Calu3 (cell line): ENCODE results near the gene EIF3J. TPM values are rescaled to one million over a fixed set of nuclear protein-coding genes. Genes with fewer than 3 reads are reported as not detected.
"Not testable (repeated sequence)": the region's sequence is repeated elsewhere in the genome, so short reads cannot be mapped to it uniquely, and the experiment has no call there.

Experiments used
- BruUV-seq: library from RNA; stranded (reverse); fragments of 400-500 nt; replicated peaks from 2 replicates; lab custom pipeline; 2021; lab: Mats Ljungman, UMichigan
- CTCF ChIA-PET: fragments of 300-600 bp; sonication (Branson Sonifier 250); formaldehyde crosslinking; loops from one replicate; lab custom pipeline; 2022; ENCODE audit warnings: antibody characterized with exemption; lab: Charles Lee
- DNase-seq: peaks from one replicate; pipeline ENCODE4 v3.0.0; 2022
- H3K27ac Mint-ChIP-seq: one replicate; pipeline ENCODE4 v1.8.0; 2022; ENCODE audit warnings: mixed read lengths; ENCODE audit not compliant: unreplicated experiment
- H3K27me3 Mint-ChIP-seq: one replicate; pipeline ENCODE4 v1.8.0; 2022; ENCODE audit warnings: mixed read lengths; ENCODE audit not compliant: unreplicated experiment
- H3K36me3 Mint-ChIP-seq: one replicate; pipeline ENCODE4 v1.8.0; 2022; ENCODE audit warnings: mild to moderate bottlenecking, moderate library complexity, mixed read lengths; ENCODE audit not compliant: insufficient read depth, unreplicated experiment
- H3K4me1 Mint-ChIP-seq: one replicate; pipeline ENCODE4 v1.8.0; 2022; ENCODE audit warnings: mild to moderate bottlenecking, low read depth, mixed read lengths; ENCODE audit not compliant: unreplicated experiment
- H3K4me3 Mint-ChIP-seq: one replicate; pipeline ENCODE4 v1.8.0; 2022; ENCODE audit warnings: mild to moderate bottlenecking, low read depth, moderate library complexity, mixed read lengths; ENCODE audit not compliant: unreplicated experiment
- H3K9me3 Mint-ChIP-seq: one replicate; pipeline ENCODE4 v1.8.0; 2022; ENCODE audit warnings: low read depth, mixed read lengths; ENCODE audit not compliant: unreplicated experiment
- CTCF ChIP-seq: fragments of 200-600 bp; IDR thresholded peaks from one replicate; pipeline ENCODE4 v1.8.0; 2022; ENCODE audit warnings: antibody characterized with exemption; ENCODE audit not compliant: unreplicated experiment
- intact Hi-C: fragments of 100-400 bp; cut with micrococcal nuclease; formaldehyde crosslinking; loops from one replicate; pipeline ENCODE4 v1.10.0; 2022; ENCODE audit not compliant: unreplicated experiment
- total RNA-seq: library from RNA; stranded (reverse); gene quantifications from 2 replicates; pipeline ENCODE4 v1.2.3, GENCODE V29; 2022

EIF3J gene
- total RNA-seq, 1 experiment from 2014 or later: 86.5 TPM

DNA sequence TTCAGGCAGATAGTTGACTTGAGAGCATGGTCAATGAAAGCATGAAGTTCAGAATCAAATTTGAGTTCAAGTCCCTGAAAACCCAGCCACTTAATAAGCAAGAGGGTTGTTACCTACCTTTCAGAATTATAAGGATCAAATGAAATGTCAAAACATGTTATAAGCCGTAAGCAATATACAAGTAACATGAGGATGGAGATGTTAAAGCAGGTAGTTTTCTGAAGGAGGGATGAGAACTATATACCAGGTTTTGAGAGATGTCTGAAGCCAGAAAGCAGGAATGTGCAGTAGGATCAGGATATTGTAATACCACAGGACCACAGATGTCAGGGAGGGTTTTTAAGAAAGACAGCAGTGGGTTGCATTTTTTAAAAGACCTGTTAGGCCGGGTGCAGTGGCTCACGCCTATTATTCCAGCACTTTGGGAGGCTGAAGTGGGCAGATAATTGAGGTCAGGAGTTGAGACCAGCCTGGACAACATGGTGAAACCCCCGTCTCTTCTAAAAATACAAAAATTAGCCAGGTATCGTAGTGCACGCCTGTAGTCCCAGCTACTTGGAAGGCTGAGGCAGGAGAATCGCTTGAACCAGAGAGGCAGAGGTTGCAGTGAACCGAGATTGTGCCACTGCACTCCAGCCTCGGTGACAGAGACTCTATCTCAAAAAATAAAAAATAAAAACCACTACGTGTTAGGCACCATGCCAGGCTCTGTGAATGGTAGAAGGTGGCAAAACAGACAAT, 6.9 kb upstream of the EIF3J start:
- intact Hi-C loops: no loop called here
- H3K9me3 Mint-ChIP-seq: no peaks in the 10 kb centered on the region
- BruUV-seq: TSS peak; percentile 36
- no peak overlapping the region for H3K27ac Mint-ChIP-seq
- no peak overlapping the region for H3K4me3 Mint-ChIP-seq
- CTCF ChIA-PET: no interaction called here
- peaks cover 21% of the 10 kb centered on the region for H3K36me3 Mint-ChIP-seq
- no peaks in the 10 kb centered on the region for H3K27me3 Mint-ChIP-seq
- peaks cover 5% of the 10 kb centered on the region for H3K4me1 Mint-ChIP-seq
- no peak for DNase-seq
- TF ChIP-seq CTCF: no peak

DNA sequence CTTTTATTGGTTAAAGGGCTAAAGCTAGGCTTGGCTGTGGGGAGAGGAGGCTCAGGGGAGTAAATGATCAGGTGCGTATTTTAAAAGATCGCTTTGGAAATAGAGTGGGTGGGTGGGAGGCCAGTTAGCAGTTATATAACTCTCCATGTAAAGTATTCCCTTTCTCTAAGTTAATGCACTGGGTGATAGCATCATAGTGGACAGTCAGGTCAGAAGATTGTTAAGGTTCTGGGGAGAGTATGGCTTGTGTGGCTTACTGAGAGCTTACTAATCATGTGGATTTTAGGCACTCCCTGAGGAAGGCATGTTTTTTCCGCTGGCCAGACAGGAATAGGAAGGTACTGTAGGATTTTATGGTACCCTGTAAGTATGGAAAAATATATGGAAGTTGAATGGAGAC, 6.3 kb upstream of the EIF3J start:
- Mint-ChIP-seq H3K27me3 (no peaks in the 10 kb centered on the region), H3K27ac (no peak overlapping the region), H3K4me1 (peaks cover 5% of the 10 kb centered on the region), H3K9me3 (no peaks in the 10 kb centered on the region), H3K4me3 (no peak overlapping the region), H3K36me3 (peaks cover 27% of the 10 kb centered on the region)
- no peak for DNase-seq
- TF ChIP-seq CTCF: no peak
- no TSS peak for BruUV-seq
- intact Hi-C loops: no loop called here
- CTCF ChIA-PET: no interaction called here

GRCh38 chr15:44532275-44532674, 4.7 kb upstream of the EIF3J start:
- intact Hi-C loops, H3K27me3 Mint-ChIP-seq, H3K4me3 Mint-ChIP-seq, DNase-seq, BruUV-seq, H3K9me3 Mint-ChIP-seq, H3K4me1 Mint-ChIP-seq, CTCF ChIA-PET, H3K27ac Mint-ChIP-seq: not testable (repeated sequence)
- H3K36me3 Mint-ChIP-seq: peaks cover 43% of the 10 kb centered on the region

DNA sequence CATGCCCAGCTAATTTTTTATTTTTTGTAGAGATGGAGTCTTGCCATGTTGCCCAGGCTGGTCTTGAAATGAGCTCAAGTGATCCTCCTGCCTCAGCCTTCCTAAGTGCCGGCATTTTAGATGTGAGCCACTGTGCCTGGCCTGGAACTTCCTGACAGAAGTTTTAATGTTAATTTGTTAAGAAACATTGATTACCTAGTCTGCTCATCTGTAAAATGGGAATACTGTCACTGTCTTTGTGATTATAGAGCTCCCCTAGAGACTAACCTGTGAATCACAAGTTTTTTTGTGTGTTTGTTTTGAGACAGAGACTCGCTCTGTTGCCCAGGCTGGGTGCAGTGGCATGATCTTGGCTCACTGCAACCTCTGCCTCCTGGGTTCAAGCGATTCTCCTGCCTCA, 4.3 kb upstream of the EIF3J start:
- DNase-seq: no peak
- Mint-ChIP-seq H3K27ac (no peak overlapping the region), H3K4me3 (no peak overlapping the region), H3K4me1 (peaks cover 1% of the 10 kb centered on the region), H3K27me3 (no peaks in the 10 kb centered on the region), H3K9me3 (no peaks in the 10 kb centered on the region), H3K36me3 (peaks cover 48% of the 10 kb centered on the region)
- BruUV-seq: no TSS peak
- CTCF ChIA-PET: no interaction called here
- no peak for TF ChIP-seq CTCF
- intact Hi-C loops: no loop called here

- DNase-seq: no peak
- CTCF ChIA-PET: no interaction called here
Measured at GRCh38 chr15:44535092-44535491, 1.9 kb upstream of the EIF3J start.

More at GRCh38 chr15:44535092-44535491, 1.9 kb upstream of the EIF3J start:
- H3K27ac Mint-ChIP-seq: no peak overlapping the region
- H3K36me3 Mint-ChIP-seq: peaks cover 55% of the 10 kb centered on the region
- TF ChIP-seq CTCF: no peak
- no peaks in the 10 kb centered on the region for H3K27me3 Mint-ChIP-seq
- peak overlapping the region; percentile 86 for H3K4me3 Mint-ChIP-seq
- BruUV-seq: no TSS peak
- intact Hi-C loops: no loop called here
- H3K9me3 Mint-ChIP-seq: no peaks in the 10 kb centered on the region
- H3K4me1 Mint-ChIP-seq: no peaks in the 10 kb centered on the region
